Tongue (tissue), 2 donors: ENCODE measurements around the gene PLEK. TPM values are rescaled to one million over a fixed set of nuclear protein-coding genes. Genes with fewer than 3 reads are reported as not detected.
"Not testable (repeated sequence)": the region's sequence is repeated elsewhere in the genome, so short reads cannot be mapped to it uniquely, and the experiment has no call there.

Experiments
- DNase-seq: peaks from one replicate; pipeline ENCODE4 v3.0.0-alpha.2; 2015
- total RNA-seq: library from RNA; depleted of rRNA; stranded (reverse); fragments of >200 nt; gene quantifications from one replicate; pipeline ENCODE4 v1.2.3, GENCODE V29; 2014

The PLEK gene
- total RNA-seq, 1 donor from 2014 or later = 6.1 TPM

GRCh38 chr2:68385220-68385906 lies 20.3 kb downstream of the PLEK start:
- no peak for DNase-seq

DNA sequence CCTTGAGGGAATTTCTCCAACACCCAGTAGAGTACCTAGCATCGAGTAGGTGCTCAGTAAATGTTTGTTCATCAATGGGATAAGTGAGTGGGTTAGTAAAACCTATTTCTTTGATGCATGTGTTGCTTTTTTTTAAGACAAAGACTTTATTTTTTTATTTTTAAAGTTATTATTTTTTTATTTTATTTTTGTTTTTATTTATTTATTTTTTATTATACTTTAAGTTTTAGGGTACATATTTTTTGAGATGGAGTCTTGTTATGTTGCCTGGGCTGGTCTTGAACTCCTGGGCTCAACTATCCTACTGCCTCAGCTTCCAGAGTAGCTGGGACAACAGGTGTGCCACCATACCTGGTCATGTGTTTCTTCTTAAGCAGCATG lies 20.8 kb downstream of the PLEK start:
- DNase-seq = no peak

- DNase-seq = no peak
Observed at GRCh38 chr2:68386365-68386764, 21.3 kb downstream of the PLEK start.

GRCh38 chr2:68387408-68388350 lies 22.6 kb downstream of the PLEK start:
- DNase-seq = no peak

GRCh38 chr2:68388358-68388757 lies 23.3 kb downstream of the PLEK start:
- no peak for DNase-seq

GRCh38 chr2:68388772-68389171 lies 23.7 kb downstream of the PLEK start:
- DNase-seq = no peak

DNA sequence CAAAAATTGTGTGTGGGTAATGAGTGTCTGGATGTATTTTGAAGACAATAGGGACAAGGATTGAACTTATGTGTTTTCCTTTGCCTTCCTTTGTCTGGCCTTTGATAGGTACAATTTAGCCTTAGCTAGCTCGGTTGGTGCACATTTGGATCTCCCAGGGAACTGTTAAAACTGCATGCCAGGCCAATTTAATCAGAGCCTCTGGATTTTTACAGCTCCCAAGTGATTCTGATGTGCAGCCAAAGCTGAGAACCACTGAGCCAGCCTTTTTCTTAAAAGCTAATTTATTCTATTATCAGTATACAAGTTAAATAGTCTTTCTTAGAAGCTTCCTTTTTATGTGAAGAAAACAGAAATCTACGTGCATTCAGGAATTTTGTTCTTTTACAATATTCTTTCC lies 25.0 kb downstream of the PLEK start:
- DNase-seq = no peak

DNA sequence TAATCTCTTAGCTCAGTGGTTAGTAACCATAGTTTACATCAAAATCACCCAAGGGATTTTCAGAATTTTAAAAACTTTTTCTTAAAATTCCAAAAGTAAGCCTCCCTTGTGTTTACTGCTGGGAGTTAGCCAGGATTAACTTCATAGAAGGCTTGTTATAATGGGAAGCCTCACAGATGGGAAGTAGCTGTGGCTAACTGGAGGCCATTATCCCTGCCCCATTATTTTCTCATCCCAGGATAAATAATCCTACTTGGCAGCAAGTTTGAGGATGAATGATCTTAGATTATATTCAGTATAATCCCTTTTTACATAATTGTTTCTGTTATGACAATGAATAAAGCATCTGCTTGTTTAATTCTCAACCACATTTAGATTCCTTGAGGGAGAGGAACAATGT lies 25.5 kb downstream of the PLEK start:
- DNase-seq = no peak

GRCh38 chr2:68391099-68391498 lies 26.0 kb downstream of the PLEK start:
- DNase-seq = no peak

DNA sequence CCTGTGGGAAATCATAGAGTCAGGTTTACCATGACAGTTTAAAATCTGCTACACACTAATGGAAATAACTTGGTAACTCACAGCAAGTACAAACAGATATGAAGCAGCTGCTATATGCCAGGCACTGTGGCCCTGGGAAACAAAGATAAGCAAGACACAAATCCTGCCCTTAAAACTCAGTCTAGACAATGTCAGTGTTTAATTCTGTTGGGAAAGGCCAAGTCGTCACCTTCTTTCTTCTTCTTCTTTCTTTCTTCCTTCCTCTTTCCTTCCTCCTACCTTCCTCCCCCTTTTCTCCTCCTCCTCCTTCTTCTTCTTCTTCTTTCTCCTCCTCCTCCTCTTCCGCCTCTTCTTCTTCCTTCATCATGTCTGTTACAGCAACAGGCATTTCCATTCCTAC lies 26.8 kb downstream of the PLEK start:
- peak; percentile 28 for DNase-seq

GRCh38 chr2:68396093-68396492 lies 31.0 kb downstream of the PLEK start:
- DNase-seq = no peak

- not testable (repeated sequence) for DNase-seq
Observed at GRCh38 chr2:68397704-68398263, 32.7 kb downstream of the PLEK start.

DNA sequence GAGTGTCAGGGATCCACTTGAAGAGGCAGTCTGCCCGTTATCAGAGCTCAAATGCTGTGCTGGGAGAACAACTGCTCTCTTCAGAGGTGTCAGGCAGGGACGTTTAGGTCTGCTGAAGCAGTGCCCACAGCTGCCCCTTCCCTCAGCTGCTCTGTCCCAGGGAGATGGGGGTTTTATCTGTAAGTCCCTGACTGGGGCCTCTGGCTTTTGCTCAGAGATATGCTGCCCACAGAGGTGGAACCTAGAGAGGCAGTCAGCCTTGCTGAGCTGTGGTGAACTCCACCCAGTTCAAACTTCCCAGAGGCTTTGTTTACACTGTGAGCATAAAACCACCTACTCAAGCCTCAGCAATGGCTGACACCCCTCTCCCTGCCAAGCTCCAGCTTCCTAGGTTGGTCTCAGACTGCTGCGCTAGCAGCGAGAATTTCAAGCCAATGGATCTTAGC lies 38.1 kb downstream of the PLEK start:
- peak; percentile 44 for DNase-seq

DNA sequence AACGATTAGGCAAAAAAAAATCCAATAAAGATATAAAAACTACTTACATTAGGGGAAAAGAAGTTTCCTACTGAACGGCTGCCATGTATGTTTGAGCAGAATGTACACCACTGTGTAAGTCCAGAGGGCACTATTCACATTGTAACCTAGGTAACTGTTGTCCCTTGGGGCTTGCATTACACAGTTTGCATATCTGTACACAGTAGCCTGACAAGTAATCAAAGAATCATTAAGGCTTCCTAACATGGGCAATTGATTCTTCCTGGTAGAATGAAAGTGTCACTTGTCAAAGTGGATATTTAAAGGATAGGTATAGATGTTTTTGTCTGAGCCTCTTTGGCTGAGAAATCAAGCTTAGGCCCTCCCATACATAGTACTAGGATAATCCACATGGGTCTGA lies 39.1 kb downstream of the PLEK start:
- DNase-seq = no peak

DNA sequence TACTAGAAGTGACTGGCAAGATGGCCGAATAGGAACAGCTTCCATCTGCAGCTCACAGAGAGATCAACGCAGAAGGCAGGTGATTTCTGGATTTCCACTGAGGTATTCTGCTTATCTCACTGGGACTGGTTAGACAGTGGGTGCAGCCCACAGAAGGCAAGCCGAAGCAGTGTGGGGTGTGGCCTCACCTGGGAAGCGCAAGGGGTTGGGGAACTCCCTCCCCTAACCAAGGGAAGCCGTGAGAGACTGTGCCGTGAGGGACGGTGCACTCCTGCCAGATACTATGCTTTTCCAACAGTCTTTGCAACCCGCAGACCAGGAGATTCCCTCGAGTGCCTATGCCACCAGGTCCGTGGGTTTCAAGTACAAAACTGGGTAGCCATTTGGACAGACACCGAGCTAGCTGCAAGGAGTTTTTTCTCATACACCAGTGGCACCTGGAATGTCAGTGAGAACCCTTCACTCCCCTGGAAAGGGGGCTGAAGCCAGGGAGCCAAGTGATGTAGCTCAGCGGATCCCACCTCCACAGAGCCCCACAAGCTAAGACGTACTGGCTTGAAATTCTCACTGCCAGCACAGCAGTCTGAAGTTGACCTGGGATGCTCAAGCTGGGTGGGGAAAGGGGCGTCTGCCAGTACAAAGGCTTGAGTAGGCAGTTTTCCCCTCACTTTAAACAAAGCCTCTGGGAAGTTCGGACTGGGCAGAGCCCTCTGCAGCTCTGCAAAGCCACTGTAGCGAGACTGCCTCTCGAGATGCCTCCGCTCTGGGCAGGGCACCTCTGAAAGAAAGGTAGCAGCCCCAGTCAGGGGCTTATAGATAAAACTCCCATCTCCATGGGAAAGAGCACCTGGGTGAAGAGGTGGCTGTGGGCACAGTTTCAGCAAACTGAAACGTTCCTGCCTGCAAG lies 40.1 kb downstream of the PLEK start:
- DNase-seq = no peak

GRCh38 chr2:68411397-68412126 lies 46.5 kb downstream of the PLEK start:
- DNase-seq = no peak

DNA sequence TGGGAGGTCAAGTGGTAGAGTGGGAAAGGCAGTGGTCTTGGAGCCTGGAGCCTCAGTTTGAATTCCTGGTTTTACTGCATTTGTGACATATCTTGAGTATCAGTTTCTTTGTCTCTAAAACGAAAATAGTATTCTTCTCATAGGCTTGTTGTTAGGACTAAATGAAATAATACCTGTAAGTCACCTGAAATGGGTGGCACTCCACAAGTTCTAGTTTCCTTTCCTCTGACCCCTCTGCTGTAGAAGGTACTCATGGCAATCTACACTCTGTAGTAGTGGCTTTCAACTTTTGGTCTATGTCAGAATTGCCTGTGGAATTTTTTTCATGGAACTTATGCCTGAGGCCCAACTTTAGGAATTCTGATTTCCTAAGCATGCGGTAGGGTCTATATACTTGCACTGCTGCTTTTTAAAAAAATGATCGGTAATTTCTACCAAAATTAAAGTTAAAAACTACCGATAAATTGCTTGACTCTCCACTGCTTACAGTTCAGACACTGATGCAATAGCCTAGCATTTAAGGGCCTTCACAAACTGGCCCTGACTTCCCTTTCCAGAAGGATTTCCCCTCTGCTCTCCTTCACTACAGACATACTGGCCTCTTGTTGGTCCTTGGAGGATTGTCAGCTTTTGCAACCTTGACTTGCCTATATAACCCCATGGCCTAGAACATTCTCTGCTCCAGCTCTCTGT lies 47.2 kb downstream of the PLEK start:
- no peak for DNase-seq

DNA sequence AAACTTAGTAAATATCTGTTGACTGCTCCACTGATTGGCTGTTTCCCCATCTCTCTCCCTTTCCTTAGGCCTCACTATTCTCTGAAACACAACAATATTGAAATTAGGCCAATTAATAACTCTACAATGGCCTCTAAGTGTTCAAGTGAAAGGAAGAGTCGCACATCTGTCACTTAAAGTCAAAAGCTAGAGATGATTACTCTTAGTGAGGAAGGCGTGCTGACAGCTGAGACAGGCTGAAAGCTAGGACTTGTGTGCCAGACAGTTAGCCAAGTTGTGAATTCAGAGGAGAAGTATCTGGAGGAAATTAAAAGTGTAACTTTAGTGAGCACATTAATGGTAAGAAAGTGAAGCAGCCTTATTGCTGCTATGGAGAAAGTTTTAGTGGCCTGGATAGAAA lies 48.4 kb downstream of the PLEK start:
- DNase-seq = no peak

DNA sequence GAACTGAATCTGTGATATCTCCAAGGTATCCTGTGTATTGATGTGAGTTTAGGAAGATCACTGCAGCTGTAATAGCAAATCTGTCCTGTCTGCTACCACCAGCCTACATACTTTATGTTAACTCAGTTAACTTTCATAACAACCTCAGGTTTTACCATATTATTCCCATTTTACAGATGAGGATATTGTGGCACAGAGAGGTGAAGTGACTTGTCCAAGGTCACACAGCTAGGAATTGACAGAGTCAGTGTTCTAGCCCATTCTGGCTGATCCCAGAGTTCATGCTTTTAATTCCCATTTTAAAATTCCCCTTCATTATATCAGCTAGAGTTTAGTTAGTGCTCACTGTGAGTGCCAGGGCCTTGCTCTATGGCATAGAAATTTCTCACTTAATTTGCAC lies 49.4 kb downstream of the PLEK start:
- DNase-seq = no peak

- DNase-seq = no peak
Observed at GRCh38 chr2:68414876-68415275, 49.8 kb downstream of the PLEK start.

DNA sequence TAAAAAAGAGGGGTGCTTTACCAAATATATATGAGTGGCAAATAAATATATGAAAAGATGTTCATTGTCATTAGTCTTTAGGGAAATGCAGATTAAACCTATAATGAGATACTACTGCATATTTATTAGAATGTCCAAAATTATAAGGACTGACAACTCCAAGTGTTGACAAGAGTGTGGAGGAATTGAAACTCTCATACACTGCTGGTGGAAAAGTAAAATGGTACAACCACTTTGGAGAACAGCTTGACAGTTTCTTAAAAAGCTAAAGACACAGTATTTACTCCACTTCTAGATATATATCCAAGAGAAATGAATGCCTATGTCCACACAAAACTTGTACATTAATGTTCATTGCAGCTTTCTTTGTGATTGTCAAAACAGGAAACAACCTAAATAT lies 50.4 kb downstream of the PLEK start:
- DNase-seq = no peak
